ENCODE results near the gene FURIN. TPM values are rescaled to one million over a fixed set of nuclear protein-coding genes. Genes with fewer than 3 reads are reported as not detected.

Gene FURIN
- total RNA-seq, 1 donor from 2014 or later: 51.6 TPM

GRCh38 chr15:90878660-90879059, 10.3 kb downstream of the FURIN start:
- intact Hi-C loops (cut with DNase I): no loop called here
- ATAC-seq (no peak), DNase-seq (ENCODE audit: low spot score) (no peak)

GRCh38 chr15:90879730-90880366, 11.5 kb downstream of the FURIN start:
- DNase-seq (ENCODE audit: low spot score) (no peak), ATAC-seq (no peak)
- intact Hi-C loops (cut with DNase I): no loop called here

GRCh38 chr15:90880381-90881145, 12.2 kb downstream of the FURIN start:
- ATAC-seq: no peak
- no peak for DNase-seq (ENCODE audit: low spot score)
- intact Hi-C loops (cut with DNase I): no loop called here

GRCh38 chr15:90881181-90881977, 13.0 kb downstream of the FURIN start:
- ATAC-seq (no peak), DNase-seq (ENCODE audit: low spot score) (no peak)
- intact Hi-C loops (cut with DNase I): no loop called here

GRCh38 chr15:90881978-90882721, 13.8 kb downstream of the FURIN start:
- ATAC-seq: no peak
- DNase-seq (ENCODE audit: low spot score): no peak
- intact Hi-C loops (cut with DNase I): no loop called here

- DNase-seq (ENCODE audit: low spot score) (no peak), ATAC-seq (peak; percentile 6)
- intact Hi-C loops (cut with DNase I): no loop called here
Measured at GRCh38 chr15:90882781-90883525, 14.6 kb downstream of the FURIN start.

GRCh38 chr15:90883526-90883975, 15.2 kb downstream of the FURIN start:
- intact Hi-C loops (cut with DNase I): no loop called here
- DNase-seq (ENCODE audit: low spot score) (no peak), ATAC-seq (peak; percentile 8)

GRCh38 chr15:90883976-90884718, 15.8 kb downstream of the FURIN start, which contains the start of gene FES:
FES (plus strand) TSS chr15:90884504; CDS start chr15:90885046, 542 bp downstream.
- peak; percentile 84 for DNase-seq (ENCODE audit: low spot score)
- intact Hi-C loops (cut with DNase I): loop anchor here (2.0 kb wide), 1 partner anchor 237 kb away; no protein-coding TSS in a partner anchor
- peak; percentile 62 for ATAC-seq

GRCh38 chr15:90884719-90885431, 16.5 kb downstream of the FURIN start:
- intact Hi-C loops (cut with DNase I): loop anchor here (2.0 kb wide), 1 partner anchor 238 kb away; no protein-coding TSS in a partner anchor
- DNase-seq (ENCODE audit: low spot score) (peak; percentile 70), ATAC-seq (peak; percentile 11)

- DNase-seq (ENCODE audit: low spot score): peak; percentile 92
- intact Hi-C loops (cut with DNase I): loop anchor here (2.0 kb wide), 1 partner anchor 239 kb away; no protein-coding TSS in a partner anchor
- ATAC-seq: peak; percentile 83
Measured at GRCh38 chr15:90885432-90886290, 17.3 kb downstream of the FURIN start.

GRCh38 chr15:90886291-90886614, 17.9 kb downstream of the FURIN start:
- DNase-seq (ENCODE audit: low spot score): no peak
- no peak for ATAC-seq
- intact Hi-C loops (cut with DNase I): no loop called here

- intact Hi-C loops (cut with DNase I): no loop called here
- ATAC-seq: no peak
- no peak for DNase-seq (ENCODE audit: low spot score)
Measured at GRCh38 chr15:90887037-90887481, 18.7 kb downstream of the FURIN start.

GRCh38 chr15:90889313-90889730, 20.9 kb downstream of the FURIN start:
- intact Hi-C loops (cut with DNase I): no loop called here
- DNase-seq (ENCODE audit: low spot score) (no peak), ATAC-seq (no peak)

- intact Hi-C loops (cut with DNase I): no loop called here
- ATAC-seq: no peak
Measured at GRCh38 chr15:90889736-90890456, 21.5 kb downstream of the FURIN start.

GRCh38 chr15:90890839-90891238, 22.5 kb downstream of the FURIN start:
- ATAC-seq (no peak), DNase-seq (ENCODE audit: low spot score) (no peak)
- intact Hi-C loops (cut with DNase I): no loop called here

More at GRCh38 chr15:90889736-90890456, 21.5 kb downstream of the FURIN start:
- no peak for DNase-seq (ENCODE audit: low spot score)
